OCI-LY7 (cell line): ENCODE measurements around the gene CEP162. TPM values are rescaled to one million over a fixed set of nuclear protein-coding genes. Genes with fewer than 3 reads are reported as not detected.
"Not testable (repeated sequence)": the region's sequence is repeated elsewhere in the genome, so short reads cannot be mapped to it uniquely, and the experiment has no call there.

Experiments used
- BruUV-seq: library from RNA; stranded (reverse); fragments of 400-500 nt; replicated peaks from 2 replicates; lab custom pipeline; 2021; lab: Mats Ljungman, UMichigan
- CTCF ChIA-PET: fragments of 300-600 bp; sonication (Branson Sonifier 250); formaldehyde crosslinking; loops from one replicate; lab custom pipeline; 2022; ENCODE audit warnings: antibody characterized with exemption; ENCODE audit not compliant: unreplicated experiment; lab: Charles Lee
- POLR2A ChIA-PET: fragments of 300-600 bp; sonication (Branson Sonifier 250); formaldehyde crosslinking; loops from one replicate; lab custom pipeline; 2022; ENCODE audit warnings: antibody characterized with exemption; lab: Charles Lee
- DNase-seq: peaks from one replicate; pipeline ENCODE4 v3.0.0-alpha.2; 2015; ENCODE audit warnings: low spot score
- H2AFZ ChIP-seq: fragments of 200-600 bp; sonication (generic), shearing (Covaris generic); 2 replicates; pipeline ENCODE4 v1.6.1; 2014; ENCODE audit warnings: mild to moderate bottlenecking, antibody characterized with exemption, low read length, moderate library complexity
- H3K27ac ChIP-seq: fragments of 200-600 bp; sonication (generic); 2 replicates; pipeline ENCODE4 v1.5.1; 2014; ENCODE audit warnings: mixed run types, low read depth, mild to moderate bottlenecking, moderate library complexity, low read length, inconsistent platforms; ENCODE audit not compliant: poor library complexity, severe bottlenecking
- H3K36me3 ChIP-seq: fragments of 200-600 bp; sonication (generic); 2 replicates; pipeline ENCODE4 v1.6.1; 2014; ENCODE audit warnings: mild to moderate bottlenecking, antibody characterized with exemption, low read length, moderate library complexity, mixed read lengths; ENCODE audit not compliant: insufficient read depth
- H3K4me1 ChIP-seq: fragments of 200-600 bp; sonication (generic); 2 replicates; pipeline ENCODE4 v1.5.1; 2014; ENCODE audit warnings: mild to moderate bottlenecking, low read length; ENCODE audit not compliant: insufficient read depth, poor library complexity, severe bottlenecking
- H3K4me2 ChIP-seq: fragments of 200-600 bp; sonication (generic); 2 replicates; pipeline ENCODE4 v1.6.1; 2014; ENCODE audit warnings: mild to moderate bottlenecking, low read length
- H3K4me3 ChIP-seq: fragments of 200-600 bp; sonication (generic); 2 replicates; pipeline ENCODE4 v1.5.1; 2014; ENCODE audit warnings: mild to moderate bottlenecking, low read depth, low read length; ENCODE audit not compliant: poor library complexity, severe bottlenecking
- H3K79me2 ChIP-seq: fragments of 200-600 bp; sonication (generic); 2 replicates; pipeline ENCODE4 v1.6.1; 2016; ENCODE audit warnings: low read depth, mild to moderate bottlenecking, low read length, moderate library complexity, mixed read lengths; ENCODE audit not compliant: insufficient read depth
- H3K9me2 ChIP-seq: fragments of 200-600 bp; sonication (generic); 2 replicates; pipeline ENCODE4 v1.6.1; 2016; ENCODE audit warnings: mild to moderate bottlenecking, low read length, mixed read lengths; ENCODE audit not compliant: insufficient read depth
- H3K9me3 ChIP-seq: fragments of 200-600 bp; sonication (generic); 2 replicates; pipeline ENCODE4 v1.6.1; 2014; ENCODE audit warnings: mild to moderate bottlenecking, mixed run types, low read length, mixed read lengths
- H4K20me1 ChIP-seq: fragments of 200-600 bp; sonication (generic); 2 replicates; pipeline ENCODE4 v1.6.1; 2014; ENCODE audit warnings: mild to moderate bottlenecking, antibody characterized with exemption, low read length, moderate library complexity, mixed read lengths; ENCODE audit not compliant: insufficient read depth
- CTCF ChIP-seq: fragments of 200-600 bp; sonication (generic); conservative IDR thresholded peaks from 2 replicates; pipeline ENCODE4 v1.5.1; 2014; ENCODE audit warnings: mild to moderate bottlenecking, antibody characterized with exemption, low read length, moderate library complexity, mixed read lengths
- EZH2phosphoT487 ChIP-seq: fragments of 200-600 bp; sonication (generic); IDR thresholded peaks from 2 replicates; pipeline ENCODE4 v1.6.1; 2018; ENCODE audit warnings: low read depth, borderline replicate concordance, mild to moderate bottlenecking, mixed run types, antibody characterized with exemption, low read length, moderate library complexity, mixed read lengths
- intact Hi-C: fragments of 100-400 bp; cut with micrococcal nuclease; formaldehyde crosslinking; loops from one replicate; pipeline ENCODE4 v1.10.0; 2022; ENCODE audit not compliant: unreplicated experiment
- total RNA-seq, 2 experiments: library from RNA; depleted of rRNA in 1 of 2; stranded (reverse); fragments of >200 nt in 1 of 2; shearing (Covaris generic) in 1 of 2; gene quantifications; 2 replicates each; pipeline ENCODE4 v1.2.3, GENCODE V29; 2014 to 2022

The CEP162 gene
- total RNA-seq, 2 experiments from 2014 or later = 6.3 to 10.0 TPM

GRCh38 chr6:84249724-84250123 is 22.3 kb upstream of the CEP162 start:
- Histone ChIP-seq H4K20me1 (no peaks in the 10 kb centered on the region), H3K4me1 (no peaks in the 10 kb centered on the region), H3K36me3 (no peaks in the 10 kb centered on the region), H2AFZ (no peak overlapping the region), H3K4me3 (no peak overlapping the region), H3K9me3 (no peaks in the 10 kb centered on the region), H3K4me2 (no peak overlapping the region), H3K27ac (no peak overlapping the region), H3K9me2 (no peaks in the 10 kb centered on the region), H3K79me2 (no peaks in the 10 kb centered on the region)
- CTCF ChIA-PET = no interaction called here
- POLR2A ChIA-PET = interaction anchor here (0.6 kb wide), 1 partner anchor 633 kb away, joined by 5 read pairs; no protein-coding TSS in a partner anchor
- intact Hi-C loops = no loop called here
- TF ChIP-seq EZH2phosphoT487 (no peak), CTCF (no peak)
- no TSS peak for BruUV-seq
- DNase-seq = no peak

- CTCF ChIA-PET, BruUV-seq, H3K4me3 ChIP-seq, H3K79me2 ChIP-seq, H3K27ac ChIP-seq, DNase-seq, H3K36me3 ChIP-seq, H3K9me2 ChIP-seq, H4K20me1 ChIP-seq, POLR2A ChIA-PET, intact Hi-C loops, H2AFZ ChIP-seq, H3K4me1 ChIP-seq, H3K9me3 ChIP-seq, H3K4me2 ChIP-seq: not testable (repeated sequence)
Measured at GRCh38 chr6:84244416-84245081, 17.1 kb upstream of the CEP162 start.

GRCh38 chr6:84243240-84243639 is 15.8 kb upstream of the CEP162 start:
- Histone ChIP-seq H3K36me3 (no peaks in the 10 kb centered on the region), H3K79me2 (no peaks in the 10 kb centered on the region), H3K9me2 (no peaks in the 10 kb centered on the region), H3K4me1 (no peaks in the 10 kb centered on the region), H2AFZ (no peak overlapping the region), H3K4me3 (no peak overlapping the region), H4K20me1 (no peaks in the 10 kb centered on the region), H3K27ac (no peak overlapping the region), H3K9me3 (no peaks in the 10 kb centered on the region), H3K4me2 (no peak overlapping the region)
- POLR2A ChIA-PET = interaction anchor here (0.6 to 1.3 kb wide), 3 partner anchors 200 to 404 kb away, joined by 3 to 4 read pairs (median 3); no protein-coding TSS in a partner anchor
- TF ChIP-seq CTCF (0 out of 2 replicates have a peak, but pooled peaks have one; percentile 9), EZH2phosphoT487 (no peak)
- BruUV-seq = no TSS peak
- CTCF ChIA-PET = no interaction called here
- no peak for DNase-seq
- intact Hi-C loops = no loop called here
